Measurements from ENCODE around the gene VTI1A. TPM values are rescaled to one million over a fixed set of nuclear protein-coding genes. Genes with fewer than 3 reads are reported as not detected.

VTI1A gene
- total and polyA plus RNA-seq, 2 of the 8 experiments (the other 6 are each of a cell fraction or from before 2014, with no cell fraction given): 6.0 to 20.0 TPM

- Histone ChIP-seq H3K23ac (ENCODE audit: insufficient read length) (no peak overlapping the region), H3K36me3 (ENCODE audit: control insufficient read depth in 2 of 4, insufficient read depth in 4 of 4, low read length in 3 of 4) (no peaks in the 10 kb centered on the region), H3K14ac (ENCODE audit: insufficient read length) (no peak overlapping the region), H4K91ac (replicated peaks; ENCODE audit: insufficient read length, low read length) (no peak overlapping the region), H3K79me2 (ENCODE audit: control insufficient read depth in 1 of 2, insufficient read depth in 2 of 2, low read length in 2 of 2) (no peaks in the 10 kb centered on the region), H3K4me1 (replicated peaks in 1 of 4; ENCODE audit: control insufficient read depth in 3 of 4, insufficient read depth in 4 of 4, low read length in 3 of 4) (no peaks in the 10 kb centered on the region), H3K4me2 (ENCODE audit: insufficient read depth in 1 of 2, low read depth in 2 of 2, low read length in 2 of 2) (no peak overlapping the region), H2BK15ac (ENCODE audit: low read length) (no peak overlapping the region), H3K9me3 (ENCODE audit: insufficient read depth in 2 of 2, low read depth in 1 of 2, low read length in 1 of 2) (no peaks in the 10 kb centered on the region), H3K9ac (replicated peaks in 1 of 4; ENCODE audit: extremely low read depth in 1 of 4, low read depth in 3 of 4, low read length in 3 of 4) (no peak overlapping the region), H2AK5ac (ENCODE audit: low read depth, low read length) (no peak overlapping the region), H3K4ac (replicated peaks; ENCODE audit: insufficient read length, low read depth, low read length) (no peak overlapping the region), H4K5ac (ENCODE audit: insufficient read length, low read depth, low read length) (no peak overlapping the region), H3K18ac (ENCODE audit: extremely low read depth, low read length) (no peak overlapping the region), H3K27ac (ENCODE audit: low read depth, low read length) (no peak overlapping the region), H2BK12ac (ENCODE audit: low read depth, low read length) (no peak overlapping the region), H2AFZ (ENCODE audit: low read length) (no peak overlapping the region), H2BK120ac (replicated peaks; ENCODE audit: low read depth, low read length) (no peak overlapping the region), H2BK5ac (ENCODE audit: low read depth, low read length) (no peak overlapping the region), H3K27me3 (replicated peaks in 1 of 4; ENCODE audit: control insufficient read depth in 3 of 4, extremely low read depth in 1 of 4, insufficient read depth in 3 of 4, low read length in 3 of 4) (no peaks in the 10 kb centered on the region), H3K4me3 (ENCODE audit: extremely low read depth in 1 of 4, insufficient read depth in 2 of 4, low read depth in 3 of 4, low read length in 4 of 4) (no peak overlapping the region), H3K56ac (replicated peaks; ENCODE audit: insufficient read length, low read depth, low read length) (no peak overlapping the region), H4K20me1 (replicated peaks in 1 of 2; ENCODE audit: control insufficient read depth in 1 of 2, insufficient read depth in 2 of 2, low read length in 2 of 2) (no peaks in the 10 kb centered on the region), H3K23me2 (ENCODE audit: low read depth, low read length) (no peaks in the 10 kb centered on the region), H4K8ac (ENCODE audit: extremely low read depth, insufficient read depth, low read length) (no peak overlapping the region), H2BK20ac (ENCODE audit: low read length) (no peak overlapping the region), H3K79me1 (ENCODE audit: low read depth, low read length) (no peaks in the 10 kb centered on the region)
- POLR2A ChIA-PET (ENCODE audit: partially characterized antibody): no interaction called here
- no peak for TF ChIP-seq KDM5A (IDR thresholded peaks at IDR 0.05; ENCODE audit: low read length)
- TF ChIP-seq SIX5 (IDR thresholded peaks at IDR 0.05; ENCODE audit: low read depth, low read length): no peak
- no peak for TF ChIP-seq ATF2 (IDR thresholded peaks at IDR 0.05; ENCODE audit: low read length)
- no peak for TF ChIP-seq EP300 (IDR thresholded peaks at IDR 0.05; ENCODE audit: borderline replicate concordance in 1 of 2, low read depth in 2 of 2, low read length in 2 of 2)
- WGBS, 2 experiments (ENCODE audit: extremely low coverage in 1 of 2, insufficient coverage in 1 of 2, insufficient read length in 1 of 2, insufficient replicate concordance in 2 of 2, low coverage in 1 of 2, low lambda C conversion rate in 2 of 2, missing lambda C conversion rate in 1 of 2): 90% methylated on average over 3 of the region's 3 CpGs; no CpG with 5 or more reads in 1 of the 2 experiments
- FAIRE-seq: no peak
- CTCF ChIA-PET (ENCODE audit: partially characterized antibody): interaction anchor here (4.1 kb wide), 1 partner anchor 30 kb away, joined by 17 read pairs; no protein-coding TSS in a partner anchor
- no peak for DNase-seq (ENCODE audit: low read depth in 1 of 2, low spot score in 2 of 2)
Measured at GRCh38 chr10:112752288-112752687, 305.3 kb downstream of the VTI1A start.
